Fibroblast of skin of left quadriceps (primary cell): ENCODE data around the gene PAN3.

Experiments used
- DNase-seq, 2 experiments: peaks; one replicate each; pipeline ENCODE4 v3.0.0-alpha.2; 2013; ENCODE audit warnings: low read depth in 2 of 2

The PAN3 gene

GRCh38 chr13:28337166-28338005 is 199.0 kb downstream of the PAN3 start:
- DNase-seq, result peak; percentile 62 to 68

GRCh38 chr13:28338006-28338574 is 199.7 kb downstream of the PAN3 start:
- DNase-seq, result no peak

GRCh38 chr13:28338742-28339141 is 200.4 kb downstream of the PAN3 start:
- DNase-seq, result no peak

GRCh38 chr13:28339419-28339818 is 201.1 kb downstream of the PAN3 start:
- DNase-seq, result peak; percentile 52 to 56

GRCh38 chr13:28340272-28340793 is 202.0 kb downstream of the PAN3 start:
- peak; percentile 42 for DNase-seq

GRCh38 chr13:28342251-28342650 is 203.9 kb downstream of the PAN3 start:
- DNase-seq, result no peak

- DNase-seq, result no peak
These were observed 205.8 kb downstream of the PAN3 start for GRCh38 chr13:28344163-28344562.
